SIG-M5 treated with dmso at 0.1 percent for 504 hours (cell line): Measurements from ENCODE around the gene EVC2.

Experiments used
- DNase-seq: peaks from one replicate; lab custom pipeline; 2025; ENCODE audit not compliant: unreplicated experiment; lab: John Stamatoyannopoulos, UW

Gene EVC2

DNA sequence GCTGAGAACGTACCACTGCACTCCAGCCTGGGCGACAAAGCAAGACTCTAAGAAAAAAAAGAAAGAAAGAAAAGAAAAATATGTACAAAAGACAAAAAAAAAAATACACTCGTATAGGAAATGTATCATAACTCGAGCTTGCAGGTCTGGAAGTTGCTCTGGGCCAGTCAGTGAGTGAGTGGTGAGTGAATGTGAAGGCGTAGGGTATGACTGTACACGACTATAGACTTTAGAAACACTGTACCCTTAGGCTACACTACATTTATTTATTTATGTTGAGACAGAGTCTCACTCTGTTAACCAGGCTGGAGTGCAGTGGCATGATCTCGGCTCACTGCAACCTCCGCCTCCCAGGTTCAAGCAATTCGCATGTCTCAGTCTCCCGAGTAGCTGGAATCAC is 29.4 kb downstream of the EVC2 start:
- no peak for DNase-seq

- DNase-seq, result no peak
These were observed 31.6 kb downstream of the EVC2 start for GRCh38 chr4:5676763-5677162.

GRCh38 chr4:5666741-5667140 is 41.6 kb downstream of the EVC2 start:
- no peak for DNase-seq

- no peak for DNase-seq
These were observed 43.6 kb downstream of the EVC2 start for GRCh38 chr4:5664778-5665177.

DNA sequence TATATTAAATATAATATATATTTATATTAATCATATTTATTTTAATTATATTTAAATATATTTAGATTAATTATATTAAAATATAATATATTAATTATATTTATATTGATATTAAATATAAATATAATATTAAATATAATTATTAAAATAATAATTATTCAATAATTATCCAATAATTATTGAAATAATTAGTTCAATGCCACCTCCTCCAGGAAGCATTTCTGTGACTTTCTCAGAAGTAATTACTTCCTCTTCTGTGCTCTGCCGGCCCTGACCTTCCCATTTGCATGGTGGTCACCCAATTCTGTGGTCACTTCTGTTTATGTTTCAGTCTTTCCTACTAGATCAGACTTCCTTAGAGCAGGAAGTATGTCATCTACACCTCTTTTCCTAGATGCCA is 45.8 kb downstream of the EVC2 start:
- DNase-seq, result no peak

DNA sequence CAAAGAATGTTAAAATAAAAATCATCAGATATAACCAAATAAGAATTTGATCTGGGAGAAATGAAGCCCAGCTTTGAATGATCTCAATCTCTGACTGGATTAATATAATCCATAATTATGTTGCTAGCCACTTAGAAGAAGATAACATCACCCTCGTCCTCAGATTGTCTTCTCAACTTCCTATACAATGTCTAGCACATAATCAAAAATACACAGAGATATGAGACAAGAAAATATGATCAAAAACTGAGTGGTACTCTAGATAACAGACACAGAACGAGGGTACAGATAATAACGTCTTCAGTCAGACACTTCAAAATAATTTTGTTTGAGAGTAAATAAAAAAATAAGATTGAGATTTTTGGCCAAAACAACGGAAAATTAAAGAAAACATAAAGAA is 47.1 kb downstream of the EVC2 start:
- no peak for DNase-seq

- no peak for DNase-seq
These were observed 48.2 kb downstream of the EVC2 start for GRCh38 chr4:5660185-5660584.

GRCh38 chr4:5658974-5659373 is 49.4 kb downstream of the EVC2 start:
- no peak for DNase-seq

- no peak for DNase-seq
These were observed 51.9 kb downstream of the EVC2 start for GRCh38 chr4:5656415-5656814.

DNA sequence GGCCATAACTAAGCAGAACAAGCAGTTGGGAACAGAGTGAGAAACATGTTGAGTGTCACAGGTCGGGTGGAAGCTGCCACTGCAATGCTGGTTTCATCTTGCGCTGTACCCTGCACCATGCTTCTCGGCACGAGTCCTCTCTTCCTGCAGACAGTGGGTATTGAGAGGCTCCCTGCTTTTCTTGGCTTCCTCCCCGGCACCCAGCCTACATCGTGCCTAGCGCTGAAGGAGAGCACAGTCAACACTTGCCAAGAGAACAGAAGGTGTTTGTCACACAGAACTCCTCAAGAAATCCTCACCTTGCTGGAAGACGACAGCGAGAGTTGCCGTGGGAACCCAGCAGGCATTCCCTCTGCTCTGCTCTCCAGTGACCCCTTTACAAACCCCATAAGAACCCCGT is 53.6 kb downstream of the EVC2 start:
- DNase-seq, result no peak

DNA sequence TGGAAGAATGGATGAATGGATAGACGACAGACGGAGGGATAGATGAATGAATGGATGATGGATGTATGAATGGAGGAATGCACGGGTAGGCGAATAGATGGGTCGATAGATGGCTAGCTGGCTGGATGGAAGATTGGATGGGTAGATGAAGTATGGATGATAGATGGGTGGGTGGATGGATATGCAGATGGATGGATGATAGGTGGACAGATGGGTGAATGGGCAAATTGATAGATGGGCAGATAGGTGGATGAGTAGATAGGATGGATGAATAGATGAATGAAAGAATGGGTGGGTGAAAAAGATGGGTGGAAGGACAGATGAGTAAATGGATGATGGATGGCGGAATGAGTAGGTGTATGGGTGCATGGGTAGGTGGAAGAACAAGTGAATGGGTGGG is 57.3 kb downstream of the EVC2 start:
- DNase-seq, result no peak

- no peak for DNase-seq
These were observed 58.3 kb downstream of the EVC2 start for GRCh38 chr4:5650040-5650439.

GRCh38 chr4:5647351-5647750 is 61.0 kb downstream of the EVC2 start:
- DNase-seq, result no peak

DNA sequence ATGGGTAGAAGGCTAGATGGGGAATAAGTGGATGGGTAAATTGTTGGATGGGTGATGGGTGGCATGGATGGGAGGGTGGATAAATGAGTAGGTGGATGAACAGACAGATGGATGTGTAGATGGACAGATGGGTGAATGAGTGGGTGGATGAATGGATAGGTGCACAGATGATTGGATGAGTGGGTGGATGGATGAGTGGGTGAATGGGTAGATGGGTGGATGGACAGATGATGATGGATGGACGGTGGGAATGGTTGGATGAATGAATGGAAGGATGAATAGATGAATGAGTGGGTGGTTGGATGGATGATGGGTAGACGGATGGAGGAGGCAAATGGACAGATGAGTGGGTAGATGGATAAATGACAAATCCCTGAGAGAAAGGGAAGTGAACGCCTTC is 68.3 kb downstream of the EVC2 start:
- no peak for DNase-seq

DNA sequence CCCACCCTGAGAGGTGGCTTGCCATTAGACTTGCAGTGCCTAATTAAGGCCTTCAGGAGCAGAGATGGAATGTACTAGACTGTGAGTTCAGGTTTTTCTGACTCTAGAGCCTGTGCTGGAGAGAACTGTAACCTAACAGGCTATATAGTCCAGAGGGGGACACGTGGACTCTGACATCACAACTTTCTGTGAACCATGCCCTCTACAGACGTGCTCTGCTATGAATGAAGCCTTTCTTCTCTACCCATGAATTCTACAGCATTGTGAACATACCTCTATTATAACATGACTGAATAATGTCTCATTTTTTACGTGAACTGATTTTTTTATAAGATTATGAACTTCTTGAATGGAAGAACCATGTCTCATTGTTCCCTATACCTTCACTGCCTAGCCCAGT is 68.8 kb downstream of the EVC2 start:
- no peak for DNase-seq

GRCh38 chr4:5638976-5639375 is 69.4 kb downstream of the EVC2 start:
- no peak for DNase-seq

DNA sequence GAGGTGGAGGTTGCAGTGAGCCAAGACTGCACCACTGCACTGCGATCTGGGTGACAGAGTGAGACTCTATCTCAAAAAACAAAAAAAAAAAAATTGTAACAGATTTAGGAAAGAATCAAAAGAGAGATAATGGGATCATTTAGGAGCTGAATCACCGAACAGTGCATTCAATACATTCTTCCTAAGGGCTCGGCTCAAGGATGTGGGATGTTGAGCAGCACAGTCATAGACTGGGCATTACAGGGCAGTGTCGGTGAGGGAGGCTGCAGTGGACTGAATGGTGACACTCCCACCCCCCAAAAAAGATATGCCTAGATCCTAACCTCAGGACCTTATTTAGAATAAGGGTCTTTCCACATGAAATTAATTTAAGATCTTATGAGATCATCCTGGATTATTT is 70.0 kb downstream of the EVC2 start:
- DNase-seq, result no peak

GRCh38 chr4:5636766-5637670 is 71.3 kb downstream of the EVC2 start:
- DNase-seq, result no peak

GRCh38 chr4:5635826-5636195 is 72.5 kb downstream of the EVC2 start:
- DNase-seq, result no peak

DNA sequence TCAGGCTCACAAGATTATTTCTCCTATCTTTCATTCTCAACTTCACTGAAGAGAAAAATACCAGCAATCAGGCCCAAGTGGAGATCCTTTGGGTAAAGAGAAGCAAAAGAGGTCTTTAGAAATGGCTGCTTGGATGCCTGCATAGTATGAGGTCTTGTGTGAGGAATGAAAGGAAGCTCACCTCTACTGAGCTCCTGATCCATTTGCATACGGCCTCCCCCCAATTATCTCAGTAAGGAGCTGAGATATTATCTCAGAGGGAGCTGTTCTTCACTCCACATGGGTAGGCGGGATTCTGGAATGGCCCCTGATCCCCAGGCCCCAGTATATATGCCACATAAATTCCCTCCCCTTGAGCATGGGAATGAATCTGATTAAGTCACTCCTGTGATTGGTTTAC is 75.8 kb downstream of the EVC2 start:
- no peak for DNase-seq

DNA sequence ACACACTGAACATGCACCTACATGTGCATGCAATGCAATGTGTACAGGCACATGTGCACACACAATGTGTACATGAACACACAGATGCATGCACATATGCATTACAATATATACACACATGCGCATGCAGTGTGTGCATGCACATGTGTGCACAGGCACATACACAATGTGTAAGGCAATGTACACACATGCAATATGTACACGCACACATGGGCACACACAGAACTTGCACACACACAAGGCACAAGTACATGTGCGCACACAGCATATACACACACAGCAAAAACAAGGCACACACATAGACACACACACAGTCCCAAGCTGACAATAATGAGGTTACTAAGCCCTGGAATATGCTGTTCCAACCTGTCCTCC is 76.3 kb downstream of the EVC2 start:
- no peak for DNase-seq

DNA sequence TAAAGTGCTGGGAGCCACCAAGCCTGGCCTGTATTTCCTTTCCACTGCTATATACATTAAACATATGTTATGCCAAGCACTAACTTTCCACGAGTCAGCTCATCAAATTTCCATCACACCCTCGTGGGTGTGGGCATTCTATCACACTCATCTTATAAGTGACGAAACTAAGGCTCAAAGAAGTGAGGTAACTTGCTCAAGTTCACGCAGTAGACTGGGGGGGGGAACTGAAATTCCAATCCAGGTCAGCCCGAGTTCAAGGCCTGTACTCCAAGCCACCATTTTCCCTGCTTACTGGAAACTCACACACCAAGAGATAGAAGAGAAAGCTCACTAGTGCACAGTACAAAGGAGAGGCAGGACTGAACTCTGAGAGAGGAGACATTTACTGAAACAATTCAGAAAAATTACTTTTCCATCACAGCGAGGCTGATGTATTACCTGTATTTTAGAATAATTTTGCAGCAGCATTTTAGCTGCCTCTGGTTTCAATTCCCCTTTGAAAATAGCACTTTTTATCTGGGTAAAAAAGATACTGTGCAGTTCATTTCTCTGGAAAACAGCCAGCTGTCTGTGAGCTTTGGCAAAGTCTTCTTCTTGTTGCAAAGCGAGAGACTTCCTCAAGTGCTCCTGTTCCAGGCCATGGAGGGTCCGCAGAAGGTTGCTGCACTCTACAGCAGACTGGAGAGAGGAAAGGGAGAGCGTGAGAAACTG is 76.8 kb downstream of the EVC2 start:
- no peak for DNase-seq

GRCh38 chr4:5630762-5631161 is 77.6 kb downstream of the EVC2 start:
- DNase-seq, result no peak
